ENCODE data around the gene ZC3H7B.

Gene ZC3H7B

GRCh38 chr22:41332217-41332939 lies 31.1 kb downstream of the ZC3H7B start:
- DNase-seq (ENCODE audit: low spot score) = no peak

- no peak for DNase-seq (ENCODE audit: low spot score)
These were observed 32.5 kb downstream of the ZC3H7B start for GRCh38 chr22:41333806-41334205.

DNA sequence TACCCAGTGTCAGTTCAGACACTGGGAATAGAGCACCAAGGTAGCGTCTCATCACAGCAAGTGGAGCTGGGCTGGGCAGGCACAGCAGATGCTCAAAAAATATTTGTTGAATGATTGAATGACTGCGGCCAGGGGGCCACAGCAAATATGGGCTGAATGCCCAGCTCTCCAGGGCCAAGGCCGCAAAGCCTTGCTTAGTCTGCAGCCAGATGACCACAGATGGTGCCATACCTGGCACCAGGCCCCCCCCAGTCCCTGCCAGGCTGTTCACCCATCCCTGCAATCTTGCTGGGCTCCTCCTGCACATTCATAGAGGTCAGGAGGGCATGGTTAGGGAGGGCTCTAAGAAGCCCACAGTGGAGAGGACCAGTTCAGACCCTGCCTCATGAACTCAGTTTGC lies 32.9 kb downstream of the ZC3H7B start:
- no peak for DNase-seq (ENCODE audit: low spot score)

- DNase-seq (ENCODE audit: low spot score) = no peak
These were observed 33.8 kb downstream of the ZC3H7B start for GRCh38 chr22:41334951-41335635.

- no peak for DNase-seq (ENCODE audit: low spot score)
These were observed 37.4 kb downstream of the ZC3H7B start for GRCh38 chr22:41338614-41339212.

- no peak for DNase-seq (ENCODE audit: low spot score)
These were observed 38.5 kb downstream of the ZC3H7B start for GRCh38 chr22:41339823-41340222.

DNA sequence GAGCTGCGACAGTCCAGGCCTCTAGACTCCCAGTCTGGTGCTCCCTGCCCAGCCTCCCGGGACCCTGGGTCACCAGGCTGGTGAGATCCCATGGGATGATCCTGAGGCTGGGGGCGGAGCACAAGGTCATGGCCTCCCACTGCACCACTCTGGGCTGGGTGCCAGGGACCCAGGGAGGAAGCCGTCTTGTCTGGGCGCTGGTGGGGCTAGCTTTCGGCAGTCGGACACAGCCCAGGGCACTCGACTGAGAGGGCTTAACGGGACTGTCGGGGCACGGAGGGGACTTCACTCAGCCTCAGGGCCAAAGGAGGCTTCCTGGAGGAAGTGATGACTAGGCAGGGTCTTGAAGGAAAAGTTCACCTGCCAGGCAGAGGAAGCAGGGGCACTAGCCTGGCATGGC lies 39.0 kb downstream of the ZC3H7B start:
- no peak for DNase-seq (ENCODE audit: low spot score)

- no peak for DNase-seq (ENCODE audit: low spot score)
These were observed 39.7 kb downstream of the ZC3H7B start for GRCh38 chr22:41341012-41341411.

DNA sequence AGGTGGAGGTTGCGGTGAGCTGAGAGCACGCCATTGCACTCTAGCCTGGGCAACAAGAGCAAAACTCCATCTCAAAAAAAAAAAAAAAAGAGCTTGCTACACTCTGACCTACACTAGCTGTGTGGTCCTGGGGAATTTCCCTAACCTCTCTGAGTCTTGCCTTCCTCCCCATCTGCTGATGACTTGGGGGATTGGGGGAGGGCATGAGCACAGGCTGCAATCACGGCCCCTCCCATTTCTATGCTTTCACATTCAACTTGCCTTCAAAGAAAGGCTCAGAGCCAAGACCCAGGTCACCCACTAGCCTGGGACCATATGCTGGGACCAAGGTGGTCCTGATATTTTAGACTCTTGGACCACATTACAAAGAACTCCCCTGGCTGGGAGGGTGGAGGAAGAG lies 40.7 kb downstream of the ZC3H7B start:
- no peak for DNase-seq (ENCODE audit: low spot score)

GRCh38 chr22:41343300-41343699 lies 42.0 kb downstream of the ZC3H7B start:
- no peak for DNase-seq (ENCODE audit: low spot score)

- DNase-seq (ENCODE audit: low spot score) = no peak
These were observed 42.4 kb downstream of the ZC3H7B start for GRCh38 chr22:41343717-41344116.

DNA sequence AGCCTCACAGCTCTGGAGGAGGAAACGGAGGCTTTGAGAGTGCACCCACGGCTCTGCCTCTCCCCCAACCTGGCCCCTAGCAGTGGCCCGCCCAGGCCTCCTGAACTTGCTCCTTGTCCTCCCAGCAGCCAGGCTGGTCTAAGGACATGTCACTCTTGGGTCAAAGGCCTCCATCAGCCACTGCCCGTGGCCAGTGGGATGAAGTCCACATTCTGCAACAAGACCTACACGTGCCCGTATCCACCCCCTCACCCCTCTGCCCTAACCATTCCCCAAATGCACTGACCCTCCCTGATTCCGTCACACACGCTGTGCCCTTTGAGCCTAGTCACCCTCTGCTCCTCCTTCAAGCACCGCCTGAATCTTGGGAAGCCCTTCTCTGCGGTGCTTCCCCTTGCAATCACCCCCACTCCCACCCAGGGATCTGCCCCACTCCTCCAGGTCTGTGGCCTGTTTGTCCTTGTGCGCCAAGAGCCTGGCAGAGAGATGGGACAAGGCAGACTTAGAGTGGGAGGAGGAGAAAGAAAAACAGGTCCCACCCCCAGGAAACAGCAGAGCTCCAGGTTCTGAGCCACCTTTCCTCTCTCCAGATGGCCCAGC lies 43.0 kb downstream of the ZC3H7B start:
- DNase-seq (ENCODE audit: low spot score) = no peak

DNA sequence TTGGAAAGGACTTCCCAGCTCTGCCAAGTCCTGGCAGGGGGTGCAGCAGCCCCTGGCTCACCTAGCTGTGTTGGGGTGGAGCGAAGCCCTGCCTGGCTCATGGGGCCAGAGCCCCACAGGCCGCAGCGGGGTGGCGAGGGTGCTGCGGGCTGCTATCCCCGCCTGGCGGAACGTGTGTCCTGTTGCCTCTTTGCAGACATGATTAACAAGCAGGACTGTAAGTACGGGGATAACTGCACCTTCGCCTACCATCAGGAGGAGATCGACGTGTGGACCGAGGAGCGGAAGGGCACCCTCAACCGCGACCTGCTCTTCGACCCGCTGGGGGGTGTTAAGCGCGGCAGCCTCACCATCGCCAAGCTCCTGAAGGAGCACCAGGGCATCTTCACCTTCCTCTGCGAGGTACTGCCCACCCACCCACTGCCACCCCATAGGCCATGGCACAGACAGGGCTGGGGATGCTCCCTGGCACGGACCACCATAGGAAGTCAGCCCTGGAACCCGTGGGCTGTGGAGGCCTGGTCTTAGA lies 44.5 kb downstream of the ZC3H7B start:
- no peak for DNase-seq (ENCODE audit: low spot score)

DNA sequence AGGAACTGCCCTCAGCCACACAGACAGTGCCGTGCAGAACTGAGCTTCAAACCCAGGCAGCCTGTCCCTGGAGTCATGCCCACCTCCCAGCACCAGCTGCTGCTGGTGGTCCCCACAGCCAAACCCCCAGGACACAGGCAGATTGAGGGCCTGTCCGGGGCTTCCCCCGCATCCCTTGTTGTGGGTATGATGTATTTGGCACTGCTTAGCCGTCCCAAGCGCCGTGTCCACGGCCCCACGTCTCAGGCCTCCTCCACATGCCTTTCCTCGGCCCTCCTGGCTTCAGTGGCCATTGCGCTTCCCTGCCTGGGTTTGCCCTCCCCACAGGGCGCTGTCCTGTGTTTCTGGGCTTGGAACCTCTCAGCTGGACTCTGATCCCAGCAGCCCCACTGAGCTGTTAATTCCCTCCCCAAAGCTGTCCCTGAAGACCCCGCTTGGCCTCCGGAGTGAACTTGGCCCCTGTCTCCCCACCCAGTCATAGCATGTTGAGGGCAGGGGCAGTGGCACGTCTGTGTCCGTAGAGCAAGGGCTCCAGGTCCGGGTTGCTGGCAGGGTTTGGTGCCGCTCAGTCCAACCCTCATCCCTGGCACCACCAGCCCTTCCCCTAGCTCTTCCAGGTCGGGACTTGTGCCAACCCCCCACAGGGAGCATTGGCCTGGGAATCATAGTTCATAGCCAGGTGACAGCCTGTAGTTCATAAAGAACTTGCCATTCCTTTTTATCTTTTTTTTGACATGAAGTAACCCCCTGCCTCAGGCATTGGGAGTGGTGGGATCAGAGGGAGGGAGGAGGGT lies 45.9 kb downstream of the ZC3H7B start:
- no peak for DNase-seq (ENCODE audit: low spot score)

DNA sequence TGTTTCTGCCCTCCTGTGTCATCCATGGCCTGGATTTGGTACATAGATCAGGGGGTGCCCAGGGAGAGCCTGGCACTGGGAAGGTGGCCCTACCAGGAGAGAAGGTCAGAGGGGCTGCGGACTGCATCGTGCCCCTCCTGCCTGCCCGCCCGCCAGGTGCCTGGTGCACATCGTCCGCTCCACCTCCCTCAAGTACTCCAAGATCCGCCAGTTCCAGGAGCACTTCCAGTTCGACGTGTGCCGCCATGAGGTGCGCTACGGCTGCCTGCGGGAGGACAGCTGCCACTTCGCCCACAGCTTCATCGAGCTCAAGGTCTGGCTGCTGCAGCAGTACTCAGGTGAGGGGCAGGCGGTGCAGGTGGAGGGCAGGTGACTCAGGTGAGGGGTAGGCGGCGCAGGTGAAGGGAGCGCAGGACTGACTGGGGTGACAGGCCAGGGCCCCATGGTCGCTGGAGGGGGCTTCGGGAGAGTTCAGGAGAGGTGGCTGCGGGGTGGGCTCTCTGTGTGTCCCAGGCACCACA lies 47.7 kb downstream of the ZC3H7B start:
- DNase-seq (ENCODE audit: low spot score) = no peak

DNA sequence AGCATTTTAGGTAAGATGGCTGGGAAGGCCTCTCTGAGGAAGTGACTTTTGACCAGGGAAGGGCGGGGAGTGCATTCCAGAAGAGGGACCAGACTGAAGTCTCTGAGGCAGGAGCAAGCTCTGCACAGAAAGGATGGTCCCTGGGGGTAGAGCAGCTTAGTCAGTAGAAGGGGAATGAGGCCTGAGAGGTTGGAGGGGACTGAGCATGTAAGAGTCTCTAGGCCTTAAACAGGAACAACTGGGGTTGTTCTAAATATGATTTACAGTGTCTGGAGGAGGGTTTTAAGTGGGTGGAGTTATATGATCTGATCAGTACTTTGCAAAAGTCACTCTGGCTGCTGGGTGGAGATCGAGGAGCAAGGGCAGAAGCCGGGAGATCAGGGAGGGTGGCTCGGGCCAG lies 48.8 kb downstream of the ZC3H7B start:
- DNase-seq (ENCODE audit: low spot score) = no peak

DNA sequence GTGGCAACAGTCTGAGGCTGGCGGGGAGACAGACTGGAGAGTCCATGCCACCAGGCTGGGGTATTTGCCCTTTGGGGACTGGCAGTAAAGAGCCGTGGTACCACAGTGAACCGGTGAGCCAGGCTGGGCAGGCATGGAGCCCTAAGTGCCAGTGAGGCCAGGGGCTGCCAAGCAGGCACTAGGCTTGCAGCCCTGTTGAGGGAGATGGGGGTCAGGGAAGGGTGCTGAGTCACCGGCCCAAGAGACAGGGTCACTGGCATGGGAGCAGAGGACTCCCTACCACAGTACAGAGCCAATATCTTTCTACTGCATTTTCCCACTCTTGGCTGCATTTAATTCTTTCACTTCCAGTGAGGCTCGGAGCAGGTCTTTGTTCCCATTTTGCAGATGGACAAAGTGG lies 49.7 kb downstream of the ZC3H7B start:
- DNase-seq (ENCODE audit: low spot score) = no peak

GRCh38 chr22:41352058-41352457 lies 50.7 kb downstream of the ZC3H7B start:
- DNase-seq (ENCODE audit: low spot score) = no peak

DNA sequence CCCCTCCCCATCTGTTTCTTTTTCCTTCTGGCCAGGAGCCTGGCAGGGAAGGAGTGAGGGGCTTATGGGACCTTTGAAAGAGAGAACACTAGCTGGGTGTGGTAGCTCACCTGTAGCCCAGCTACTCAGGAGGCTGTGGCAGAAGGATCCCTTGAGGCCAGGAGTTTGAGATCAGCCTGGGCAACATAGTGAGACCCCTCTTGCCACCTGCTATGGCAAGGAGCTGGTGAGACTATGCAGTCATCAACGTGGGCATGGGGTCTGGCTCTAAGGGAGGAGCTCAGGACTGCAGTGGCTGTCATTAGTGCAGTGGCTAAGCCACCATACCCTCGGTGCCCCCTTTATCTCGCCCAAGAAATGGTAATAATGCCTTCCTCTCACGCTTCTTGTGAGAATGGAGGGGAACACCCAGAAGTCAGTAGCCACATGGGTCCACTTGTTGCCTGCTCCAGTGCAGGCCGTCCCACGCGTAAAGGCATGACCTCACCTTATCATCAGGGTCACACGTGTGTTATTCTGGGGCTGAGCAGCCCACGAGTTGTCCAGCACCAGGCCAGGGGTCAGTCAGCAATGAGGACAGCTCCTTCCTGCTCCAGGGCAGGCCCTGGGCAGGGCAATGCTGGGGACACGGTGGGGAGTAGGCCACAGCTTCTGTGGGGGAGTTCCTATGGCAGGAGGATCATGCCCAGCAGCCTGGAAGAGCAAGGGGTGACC lies 52.7 kb downstream of the ZC3H7B start:
- no peak for DNase-seq (ENCODE audit: low spot score)

GRCh38 chr22:41354979-41355378 lies 53.7 kb downstream of the ZC3H7B start:
- DNase-seq (ENCODE audit: low spot score) = no peak

DNA sequence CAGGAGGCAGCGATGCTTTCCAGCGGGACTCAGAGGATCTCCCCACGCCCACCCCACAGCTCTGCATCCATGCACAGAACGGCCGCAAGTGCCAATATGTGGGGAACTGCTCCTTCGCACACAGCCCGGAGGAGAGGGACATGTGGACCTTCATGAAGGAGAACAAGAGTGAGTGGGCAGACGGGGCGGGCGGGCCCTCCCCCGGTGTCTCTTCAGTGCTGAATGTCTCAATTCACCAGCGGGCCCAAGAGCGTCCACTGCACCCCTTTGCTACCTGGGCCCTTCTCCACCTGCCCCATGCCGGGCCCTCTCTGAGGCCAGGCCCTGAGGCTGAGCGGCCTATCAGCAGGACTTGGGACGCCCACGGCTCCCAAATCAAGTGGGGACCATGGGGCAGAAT lies 54.6 kb downstream of the ZC3H7B start:
- no peak for DNase-seq (ENCODE audit: low spot score)
